DOHH2 (cell line): ENCODE data around the gene ANXA5.

Experiments used
- H3F3A ChIP-seq: fragments of 200-600 bp; sonication (generic), shearing (Covaris generic); 2 replicates; pipeline ENCODE4 v1.6.0; 2016; ENCODE audit warnings: antibody characterized with exemption, mild to moderate bottlenecking; ENCODE audit not compliant: control insufficient read depth, insufficient read depth
- H3K27ac ChIP-seq: fragments of 200-600 bp; sonication (generic); 2 replicates; pipeline ENCODE4 v1.5.1; 2014; ENCODE audit warnings: low read depth, mild to moderate bottlenecking, low read length, moderate library complexity
- H3K27me3 ChIP-seq: fragments of 200-600 bp; sonication (generic); 2 replicates; pipeline ENCODE4 v1.6.1; 2014; ENCODE audit warnings: mild to moderate bottlenecking, low read length, mixed read lengths; ENCODE audit not compliant: control insufficient read depth
- H3K36me3 ChIP-seq: fragments of 200-600 bp; sonication (generic); 2 replicates; pipeline ENCODE4 v1.6.1; 2014; ENCODE audit warnings: mild to moderate bottlenecking, low read length, moderate library complexity, mixed read lengths; ENCODE audit not compliant: control insufficient read depth
- H3K4me1 ChIP-seq: fragments of 200-600 bp; sonication (generic); 2 replicates; pipeline ENCODE4 v1.6.1; 2014; ENCODE audit warnings: mild to moderate bottlenecking, low read length, mixed read lengths; ENCODE audit not compliant: control insufficient read depth
- H3K4me2 ChIP-seq: fragments of 200-600 bp; sonication (generic); 2 replicates; pipeline ENCODE4 v1.6.0; 2014; ENCODE audit warnings: mild to moderate bottlenecking, low read length, moderate library complexity
- H3K4me3 ChIP-seq: fragments of 200-600 bp; sonication (generic); 2 replicates; pipeline ENCODE4 v1.5.1; 2014; ENCODE audit warnings: mild to moderate bottlenecking, low read length, mixed read lengths
- H3K79me2 ChIP-seq: fragments of 200-600 bp; sonication (generic); 2 replicates; pipeline ENCODE4 v1.6.1; 2014; ENCODE audit warnings: mild to moderate bottlenecking, low read length, mixed read lengths; ENCODE audit not compliant: control insufficient read depth
- H3K9me2 ChIP-seq: fragments of 200-600 bp; sonication (generic); replicated peaks from 2 replicates; pipeline ENCODE4 v1.6.1; 2014; ENCODE audit warnings: mild to moderate bottlenecking, low read length, mixed read lengths; ENCODE audit not compliant: control insufficient read depth
- H3K9me3 ChIP-seq: fragments of 200-600 bp; sonication (generic); 2 replicates; pipeline ENCODE4 v1.6.1; 2014; ENCODE audit warnings: antibody characterized with exemption, low read length, mixed read lengths; ENCODE audit not compliant: control insufficient read depth, insufficient read depth
- H4K20me1 ChIP-seq: fragments of 200-600 bp; sonication (generic); 2 replicates; pipeline ENCODE4 v1.6.0; 2014; ENCODE audit warnings: low read depth, mild to moderate bottlenecking, antibody characterized with exemption, low read length, moderate library complexity; ENCODE audit not compliant: control insufficient read depth, insufficient read depth
- CTCF ChIP-seq: fragments of 200-600 bp; sonication (generic); IDR thresholded peaks from one replicate; pipeline ENCODE4 v1.5.1; 2014; ENCODE audit warnings: antibody characterized with exemption, mild to moderate bottlenecking, low read depth, low read length; ENCODE audit not compliant: poor library complexity, severe bottlenecking
- EZH2phosphoT487 ChIP-seq: fragments of 200-600 bp; sonication (generic); IDR thresholded peaks from 2 replicates; pipeline ENCODE4 v1.6.1; 2017; ENCODE audit warnings: borderline replicate concordance, mild to moderate bottlenecking, antibody characterized with exemption, low read length, moderate library complexity, mixed read lengths

The ANXA5 gene

GRCh38 chr4:121696581-121697461, at the start of gene ANXA5:
Gene ANXA5 (minus strand): TSS chr4:121696980. CDS start chr4:121696589, 391 bp downstream.
- no peaks in the 10 kb centered on the region for H3K36me3 ChIP-seq
- peak within 1 kb of the TSS; percentile 86 for H3K4me2 ChIP-seq

GRCh38 chr4:121742794-121743193, 46.0 kb upstream of the ANXA5 start:
- Histone ChIP-seq H3K27ac (no peak overlapping the region), H3K9me2 (no peaks in the 10 kb centered on the region), H3K4me1 (no peaks in the 10 kb centered on the region), H3K79me2 (no peaks in the 10 kb centered on the region), H3K4me2 (no peak overlapping the region), H3K27me3 (no peaks in the 10 kb centered on the region; the same call in 1 of the 2 replicates), H3K4me3 (no peak overlapping the region), H3F3A (no peaks in the 10 kb centered on the region), H3K9me3 (no peaks in the 10 kb centered on the region), H4K20me1 (no peaks in the 10 kb centered on the region), H3K36me3 (no peaks in the 10 kb centered on the region)
- TF ChIP-seq EZH2phosphoT487 (no peak), CTCF (no peak)

More at GRCh38 chr4:121696581-121697461, at the start of gene ANXA5:
- Histone ChIP-seq H3K27ac (0 out of 2 replicates have a peak within 1 kb of the TSS, but pooled peaks have one; percentile 2), H3K4me3 (peak within 1 kb of the TSS; percentile 71), H3K9me2 (no peaks in the 10 kb centered on the region), H3K4me1 (peaks cover 18% of the 10 kb centered on the region), H3K9me3 (no peaks in the 10 kb centered on the region), H3K27me3 (peaks cover 18% of the 10 kb centered on the region), H4K20me1 (no peaks in the 10 kb centered on the region), H3K79me2 (0 out of 2 replicates have a peak, but pooled peaks cover 5% of the 10 kb centered on the region), H3F3A (no peaks in the 10 kb centered on the region; the same call in 1 of the 2 replicates)
- TF ChIP-seq EZH2phosphoT487, result no peak

GRCh38 chr4:121741751-121742150, 45.0 kb upstream of the ANXA5 start:
- no peaks in the 10 kb centered on the region for H3K27me3 ChIP-seq
- H3K4me2 ChIP-seq, result no peak overlapping the region
- no peak overlapping the region for H3K27ac ChIP-seq
- no peak overlapping the region for H3K4me3 ChIP-seq
- H3K9me3 ChIP-seq, result no peaks in the 10 kb centered on the region
- H3K4me1 ChIP-seq, result no peaks in the 10 kb centered on the region
- H3K36me3 ChIP-seq, result no peaks in the 10 kb centered on the region
- TF ChIP-seq CTCF (no peak), EZH2phosphoT487 (no peak)
- no peaks in the 10 kb centered on the region for H4K20me1 ChIP-seq
- no peaks in the 10 kb centered on the region for H3K79me2 ChIP-seq
- no peaks in the 10 kb centered on the region for H3K9me2 ChIP-seq
- H3F3A ChIP-seq, result no peaks in the 10 kb centered on the region

GRCh38 chr4:121740796-121741409, 44.1 kb upstream of the ANXA5 start:
- no peaks in the 10 kb centered on the region for H3F3A ChIP-seq
- no peak for TF ChIP-seq EZH2phosphoT487
- no peak for TF ChIP-seq CTCF
- H3K4me3 ChIP-seq, result no peak overlapping the region
- no peaks in the 10 kb centered on the region for H3K9me3 ChIP-seq
- no peak overlapping the region for H3K4me2 ChIP-seq
- no peaks in the 10 kb centered on the region for H3K79me2 ChIP-seq
- no peaks in the 10 kb centered on the region for H3K27me3 ChIP-seq
- no peaks in the 10 kb centered on the region for H3K36me3 ChIP-seq
- no peak overlapping the region for H3K27ac ChIP-seq
- H4K20me1 ChIP-seq, result no peaks in the 10 kb centered on the region
- no peaks in the 10 kb centered on the region for H3K9me2 ChIP-seq
- no peaks in the 10 kb centered on the region for H3K4me1 ChIP-seq
